ENCODE data around the gene MYO5B. TPM values are rescaled to one million over a fixed set of nuclear protein-coding genes. Genes with fewer than 3 reads are reported as not detected.

MYO5B gene
- total and polyA plus RNA-seq, 2 of the 4 experiments (the other 2 are of a cell fraction), result 0.24 to 0.54 TPM

GRCh38 chr18:49985236-49985635 lies 209.7 kb downstream of the MYO5B start:
- no peak overlapping the region for H2BK15ac ChIP-seq (ENCODE audit: low read depth, low read length)
- no peak overlapping the region for H3K56ac ChIP-seq (ENCODE audit: extremely low read depth, insufficient read depth, low read length)
- no peak overlapping the region for H3K23ac ChIP-seq (ENCODE audit: low read depth, low read length)
- H3K4ac ChIP-seq (ENCODE audit: low read depth, low read length), result no peak overlapping the region
- H3K4me1 ChIP-seq (ENCODE audit: control insufficient read depth, insufficient read depth, low read length), result no peaks in the 10 kb centered on the region
- H2AFZ ChIP-seq (replicated peaks; ENCODE audit: low read length, poor library complexity), result no peak overlapping the region
- no peaks in the 10 kb centered on the region for H3K36me3 ChIP-seq (ENCODE audit: control insufficient read depth, insufficient read depth, low read length)
- H3K27ac ChIP-seq (ENCODE audit: insufficient read depth, low read length), result no peak overlapping the region
- no peak overlapping the region for H2AK9ac ChIP-seq (replicated peaks; ENCODE audit: low read depth, low read length, poor library complexity)
- no peak overlapping the region for H4K5ac ChIP-seq (ENCODE audit: low read depth, low read length)
- no peak overlapping the region for H3K4me2 ChIP-seq (ENCODE audit: low read depth, low read length)
- intact Hi-C loops (cut with micrococcal nuclease) (no loop called here), in situ Hi-C loops (cut with MboI; ENCODE audit: low sequenced_read_pairs) (no loop called here), dilution Hi-C loops (cut with HindIII; ENCODE audit: low sequenced_read_pairs, unreplicated experiment) (no loop called here)
- no peak overlapping the region for H4K91ac ChIP-seq (ENCODE audit: insufficient read depth, low read depth, low read length)
- no peaks in the 10 kb centered on the region for H4K20me1 ChIP-seq (ENCODE audit: insufficient read depth, low read length)
- ChIA-PET CTCF (no interaction called here), POLR2A (ENCODE audit: unreplicated experiment) (no interaction called here)
- H3K9me1 ChIP-seq (ENCODE audit: insufficient read depth, low read length), result no peaks in the 10 kb centered on the region
- no peaks in the 10 kb centered on the region for H3K79me1 ChIP-seq (ENCODE audit: low read depth in 1 of 2, low read length in 2 of 2)
- H2AK5ac ChIP-seq (ENCODE audit: low read depth, low read length), result no peak overlapping the region
- H2BK120ac ChIP-seq (ENCODE audit: low read depth, low read length), result no peak overlapping the region
- H4K8ac ChIP-seq (ENCODE audit: low read depth in 2 of 2, low read length in 2 of 2), result no peak overlapping the region
- H3K9me3 ChIP-seq (ENCODE audit: control insufficient read depth, insufficient read depth, low read length), result no peaks in the 10 kb centered on the region
- TF ChIP-seq POLR2A (IDR thresholded peaks at IDR 0.05; ENCODE audit: low read depth, low read length) (no peak), CHD1 (IDR thresholded peaks at IDR 0.05; ENCODE audit: low read depth, low read length) (no peak), MAZ (IDR thresholded peaks at IDR 0.05; ENCODE audit: borderline replicate concordance, low read depth, low read length) (no peak), CEBPB (IDR thresholded peaks at IDR 0.05; ENCODE audit: low read depth, low read length) (no peak), SMC3 (IDR thresholded peaks at IDR 0.05; ENCODE audit: low read depth, low read length) (no peak), FOS (IDR thresholded peaks at IDR 0.05; ENCODE audit: low read depth, low read length) (no peak), NFE2L2 (IDR thresholded peaks at IDR 0.05; ENCODE audit: low read depth, low read length) (no peak), MXI1 (IDR thresholded peaks at IDR 0.05; ENCODE audit: borderline replicate concordance, low read depth, low read length) (no peak), RAD21 (IDR thresholded peaks at IDR 0.05; ENCODE audit: low read length) (no peak), RCOR1 (IDR thresholded peaks at IDR 0.05; ENCODE audit: insufficient replicate concordance, low read length) (no peak), MAFK (IDR thresholded peaks at IDR 0.05; ENCODE audit: low read depth, low read length) (no peak), BHLHE40 (IDR thresholded peaks at IDR 0.05; ENCODE audit: low read depth, low read length) (no peak), USF2 (IDR thresholded peaks at IDR 0.05; ENCODE audit: low read depth, low read length) (no peak), RFX5 (IDR thresholded peaks at IDR 0.05; ENCODE audit: low read depth, low read length) (no peak)
- TF ChIP-seq, protein P1, sequence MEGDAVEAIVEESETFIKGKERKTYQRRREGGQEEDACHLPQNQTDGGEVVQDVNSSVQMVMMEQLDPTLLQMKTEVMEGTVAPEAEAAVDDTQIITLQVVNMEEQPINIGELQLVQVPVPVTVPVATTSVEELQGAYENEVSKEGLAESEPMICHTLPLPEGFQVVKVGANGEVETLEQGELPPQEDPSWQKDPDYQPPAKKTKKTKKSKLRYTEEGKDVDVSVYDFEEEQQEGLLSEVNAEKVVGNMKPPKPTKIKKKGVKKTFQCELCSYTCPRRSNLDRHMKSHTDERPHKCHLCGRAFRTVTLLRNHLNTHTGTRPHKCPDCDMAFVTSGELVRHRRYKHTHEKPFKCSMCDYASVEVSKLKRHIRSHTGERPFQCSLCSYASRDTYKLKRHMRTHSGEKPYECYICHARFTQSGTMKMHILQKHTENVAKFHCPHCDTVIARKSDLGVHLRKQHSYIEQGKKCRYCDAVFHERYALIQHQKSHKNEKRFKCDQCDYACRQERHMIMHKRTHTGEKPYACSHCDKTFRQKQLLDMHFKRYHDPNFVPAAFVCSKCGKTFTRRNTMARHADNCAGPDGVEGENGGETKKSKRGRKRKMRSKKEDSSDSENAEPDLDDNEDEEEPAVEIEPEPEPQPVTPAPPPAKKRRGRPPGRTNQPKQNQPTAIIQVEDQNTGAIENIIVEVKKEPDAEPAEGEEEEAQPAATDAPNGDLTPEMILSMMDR (conservative IDR thresholded peaks at IDR 0.05; ENCODE audit: low read depth, low read length), result no peak
- TF ChIP-seq, protein P2, sequence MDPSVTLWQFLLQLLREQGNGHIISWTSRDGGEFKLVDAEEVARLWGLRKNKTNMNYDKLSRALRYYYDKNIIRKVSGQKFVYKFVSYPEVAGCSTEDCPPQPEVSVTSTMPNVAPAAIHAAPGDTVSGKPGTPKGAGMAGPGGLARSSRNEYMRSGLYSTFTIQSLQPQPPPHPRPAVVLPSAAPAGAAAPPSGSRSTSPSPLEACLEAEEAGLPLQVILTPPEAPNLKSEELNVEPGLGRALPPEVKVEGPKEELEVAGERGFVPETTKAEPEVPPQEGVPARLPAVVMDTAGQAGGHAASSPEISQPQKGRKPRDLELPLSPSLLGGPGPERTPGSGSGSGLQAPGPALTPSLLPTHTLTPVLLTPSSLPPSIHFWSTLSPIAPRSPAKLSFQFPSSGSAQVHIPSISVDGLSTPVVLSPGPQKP (IDR thresholded peaks at IDR 0.05; ENCODE audit: borderline replicate concordance, low read depth, low read length), result no peak
- no peak overlapping the region for H2BK20ac ChIP-seq (ENCODE audit: low read depth, low read length)
- H3K4me3 ChIP-seq (ENCODE audit: insufficient read depth, low read depth, low read length), result no peak overlapping the region
- H2BK5ac ChIP-seq (ENCODE audit: low read depth, low read length, poor library complexity, severe bottlenecking), result no peak overlapping the region
- DNase-seq (no peak), ATAC-seq (ENCODE audit: low read depth) (no peak)
- H3K18ac ChIP-seq (ENCODE audit: low read depth, low read length), result no peak overlapping the region
- H3K9ac ChIP-seq (ENCODE audit: low read depth, low read length), result no peak overlapping the region
- BruUV-seq (replicated peaks), result no TSS peak
- H3K27me3 ChIP-seq (ENCODE audit: control insufficient read depth, insufficient read depth, low read length), result peaks cover 6% of the 10 kb centered on the region
- WGBS, 2 experiments (ENCODE audit: extremely low coverage in 2 of 2, insufficient read length in 1 of 2), result 20% methylated on average over 1 of the region's 3 CpGs; no CpG with 5 or more reads in 1 of the 2 experiments
- no peak overlapping the region for H3K14ac ChIP-seq (replicated peaks; ENCODE audit: low read depth, low read length)

Measured in IMR-90 (cell line).